HepG2 (cell line): ENCODE results near the gene SEZ6L. TPM values are rescaled to one million over a fixed set of nuclear protein-coding genes. Genes with fewer than 3 reads are reported as not detected.

Experiments used
- ATAC-seq: fragments of 200-7000 bp; cut with Tn5 transposase; 3 replicates; pipeline ENCODE4 v1.9.1; 2020; ENCODE audit warnings: mild to moderate bottlenecking, moderate library complexity
- BruUV-seq: library from RNA; stranded (reverse); fragments of 400-500 nt; replicated peaks from 2 replicates; lab custom pipeline; 2021; lab: Mats Ljungman, UMichigan
- CTCF ChIA-PET: fragments of 300-600 bp; formaldehyde crosslinking; extraction: SDS; loops from one replicate; lab custom pipeline; 2021; ENCODE audit warnings: low total read pairs, inconsistent platforms, low intra/inter-chr PET ratio; lab: Yijun Ruan, JAX
- POLR2A ChIA-PET: fragments of 350-600 bp; sonication (Branson Sonifier 250); formaldehyde crosslinking; loops from one replicate; lab custom pipeline; 2020; ENCODE audit warnings: antibody characterized with exemption, inconsistent platforms; lab: Yijun Ruan, JAX
- DNase-seq: peaks from one replicate; pipeline ENCODE4 v3.0.0-alpha.2; 2015; ENCODE audit warnings: low spot score
- FAIRE-seq: peaks from 3 replicates; lab custom pipeline; 2011; peaks lifted over from hg19 to GRCh38; lab: Jason Lieb, UNC
- H2AFZ ChIP-seq: one replicate; pipeline ENCODE4 v1.6.1; 2011; ENCODE audit warnings: low read length, inconsistent platforms
- H3K27ac ChIP-seq: fragments of 300-600 bp; 3 replicates; pipeline ENCODE4 v1.8.0; 2011; ENCODE audit warnings: mixed run types, mild to moderate bottlenecking, mixed read lengths, low read length, inconsistent platforms; ENCODE audit not compliant: insufficient read depth; ENCODE audit errors: extremely low read length
- H3K27me3 ChIP-seq, 2 experiments: fragments of 200-600 bp in 1 of 2; 2 replicates in 1 of 2; 3 replicates in 1 of 2; pipeline versions ENCODE4 v1.6.0 to v1.8.0; 2011; ENCODE audit warnings: low read length in 2 of 2, mild to moderate bottlenecking in 2 of 2, moderate library complexity in 2 of 2, inconsistent platforms in 1 of 2; ENCODE audit not compliant: insufficient read depth in 2 of 2, control insufficient read depth in 1 of 2
- H3K36me3 ChIP-seq, 2 experiments: fragments of 200-600 bp in 1 of 2; replicated peaks in 1 of 2; 2 replicates in 1 of 2; 3 replicates in 1 of 2; pipeline versions ENCODE4 v1.5.1 to v1.8.0; 2011; ENCODE audit warnings: low read length in 2 of 2, inconsistent platforms in 1 of 2; ENCODE audit not compliant: insufficient read depth in 2 of 2, control insufficient read depth in 1 of 2
- H3K4me1 ChIP-seq: 2 replicates; pipeline ENCODE4 v1.5.1; 2012; ENCODE audit warnings: low read length, inconsistent platforms; ENCODE audit not compliant: insufficient read depth
- H3K4me2 ChIP-seq: 2 replicates; pipeline ENCODE4 v1.6.0; 2011; ENCODE audit warnings: low read depth, low read length, inconsistent platforms
- H3K4me3 ChIP-seq, 3 experiments: fragments of 200-600 bp in 1 of 3; sonication (generic), shearing (Covaris generic) in 1 of 3; replicated peaks in 1 of 3; 2 replicates each; pipeline ENCODE4 v1.5.1; 2011 to 2016; ENCODE audit warnings: low read length in 3 of 3, inconsistent platforms in 2 of 3, low read depth in 2 of 3, mild to moderate bottlenecking in 2 of 3, control low read depth in 1 of 3, mixed read lengths in 1 of 3; ENCODE audit not compliant: insufficient read depth in 1 of 3
- H3K79me2 ChIP-seq: one replicate; pipeline ENCODE4 v1.6.1; 2011; ENCODE audit warnings: low read length, inconsistent platforms; ENCODE audit not compliant: insufficient read depth
- H3K9ac ChIP-seq: 2 replicates; pipeline ENCODE4 v1.6.0; 2011; ENCODE audit warnings: mild to moderate bottlenecking, low read depth, low read length, inconsistent platforms; ENCODE audit not compliant: insufficient read depth
- H3K9me3 ChIP-seq: 2 replicates; pipeline ENCODE4 v1.5.1; 2012; ENCODE audit warnings: mild to moderate bottlenecking, low read length
- H4K20me1 ChIP-seq: 2 replicates; pipeline ENCODE4 v1.6.0; 2011; ENCODE audit warnings: inconsistent platforms, mild to moderate bottlenecking, low read length, moderate library complexity; ENCODE audit not compliant: insufficient read depth
- GTF3A ChIP-seq: sonication (generic); formaldehyde crosslinking; conservative IDR thresholded peaks from 2 replicates; pipeline ENCODE4 v1.4.0; 2020; ENCODE audit warnings: mild to moderate bottlenecking, missing genetic modification reagents
- HNRNPUL1 ChIP-seq: fragments of 200-400 bp; formaldehyde crosslinking; IDR thresholded peaks from 2 replicates; pipeline ENCODE4 v1.6.1; 2017; ENCODE audit warnings: low read depth, mild to moderate bottlenecking, low read length, moderate library complexity
- KDM4B ChIP-seq: sonication (generic); formaldehyde crosslinking; IDR thresholded peaks from 2 replicates; pipeline ENCODE4 v1.4.0; 2020; ENCODE audit warnings: missing genetic modification reagents
- KLF15 ChIP-seq: sonication (generic); formaldehyde crosslinking; IDR thresholded peaks from 2 replicates; pipeline ENCODE4 v1.8.1; 2023; ENCODE audit warnings: borderline replicate concordance, mild to moderate bottlenecking, inconsistent platforms, missing genetic modification reagents, mixed read lengths
- NKX3-1 ChIP-seq: sonication (generic); formaldehyde crosslinking; IDR thresholded peaks from 2 replicates; pipeline ENCODE4 v1.5.0; 2020; ENCODE audit warnings: missing genetic modification reagents
- NPAS2 ChIP-seq: sonication (generic); formaldehyde crosslinking; IDR thresholded peaks from 2 replicates; pipeline ENCODE4 v1.8.0; 2022; ENCODE audit warnings: mild to moderate bottlenecking, missing genetic modification reagents, borderline replicate concordance
- REL ChIP-seq: sonication (generic); formaldehyde crosslinking; conservative IDR thresholded peaks from 2 replicates; pipeline ENCODE4 v1.8.0; 2022; ENCODE audit warnings: mild to moderate bottlenecking, missing genetic modification reagents, moderate library complexity
- RFXAP ChIP-seq: sonication (generic); formaldehyde crosslinking; IDR thresholded peaks from 2 replicates; pipeline ENCODE4 v1.4.0; 2020; ENCODE audit warnings: missing genetic modification reagents, borderline replicate concordance
- SETDB1 ChIP-seq: sonication (generic); formaldehyde crosslinking; IDR thresholded peaks from 2 replicates; pipeline ENCODE4 v1.5.1; 2020; ENCODE audit warnings: missing genetic modification reagents, mild to moderate bottlenecking, borderline replicate concordance
- SIX1 ChIP-seq: sonication (generic); formaldehyde crosslinking; IDR thresholded peaks from 2 replicates; pipeline ENCODE4 v1.4.0; 2020; ENCODE audit warnings: missing genetic modification reagents, borderline replicate concordance
- SRF ChIP-seq: IDR thresholded peaks from 2 replicates; pipeline ENCODE4 v1.6.1; 2011; ENCODE audit warnings: mild to moderate bottlenecking, low read depth, low read length, moderate library complexity
- TMF1 ChIP-seq: sonication (generic); formaldehyde crosslinking; IDR thresholded peaks from 2 replicates; pipeline ENCODE4 v1.8.1; 2022; ENCODE audit warnings: low read depth, missing genetic modification reagents
- TRAFD1 ChIP-seq: sonication (generic); formaldehyde crosslinking; IDR thresholded peaks from 2 replicates; pipeline ENCODE4 v1.5.1; 2020; ENCODE audit warnings: missing genetic modification reagents, mild to moderate bottlenecking, borderline replicate concordance
- ZNF615 ChIP-seq: sonication (generic); formaldehyde crosslinking; IDR thresholded peaks from 2 replicates; pipeline ENCODE4 v1.5.0; 2020; ENCODE audit warnings: mild to moderate bottlenecking, missing genetic modification reagents, borderline replicate concordance
- ZNF746 ChIP-seq: sonication (generic); formaldehyde crosslinking; IDR thresholded peaks from 2 replicates; pipeline ENCODE4 v1.8.0; 2022; ENCODE audit warnings: mild to moderate bottlenecking, missing genetic modification reagents
- ZNF839 ChIP-seq: sonication (generic); formaldehyde crosslinking; IDR thresholded peaks from 2 replicates; pipeline ENCODE4 v1.4.0; 2020; ENCODE audit warnings: missing genetic modification reagents, mild to moderate bottlenecking, borderline replicate concordance
- ZNF841 ChIP-seq: sonication (generic); formaldehyde crosslinking; IDR thresholded peaks from 2 replicates; pipeline ENCODE4 v1.8.1; 2023; ENCODE audit warnings: missing genetic modification reagents, borderline replicate concordance
- WGBS: methylation state at CpG from one replicate; pipeline ENCODE4 v1.1.6; 2017; ENCODE audit warnings: low lambda C conversion rate; 5-methylcytosine and 5-hydroxymethylcytosine counted together
- in situ Hi-C: cut with HindIII; loops from 2 replicates; pipeline ENCODE4 v1.10.0; 2017; ENCODE audit warnings: low pct_unique_long_range_greater_than_20kb; ENCODE audit not compliant: extremely low pct_ligation_motif_present
- intact Hi-C: fragments of 100-400 bp; cut with micrococcal nuclease; formaldehyde crosslinking; loops from one replicate; pipeline ENCODE4 v1.10.0; 2022; ENCODE audit not compliant: unreplicated experiment
- polyA plus RNA-seq, 8 experiments: library from polyadenylated mRNA; depleted of rRNA in 3 of 8; stranded (reverse) in 7 of 8; unstranded in 1 of 8; fragments of >200 nt; fragmentation: Illumina TruSeq in 4 of 8; extraction: Trizol in 4 of 8; gene quantifications; 2 replicates each; pipeline versions ENCODE4 v1.2.1 to v1.2.3, GENCODE V29; 2011 to 2016; ENCODE audit warnings: low read depth in 4 of 8, missing spikeins in 1 of 8, mixed read lengths in 1 of 8; ENCODE audit not compliant: insufficient read depth in 1 of 8
- total RNA-seq, 5 experiments: library from RNA; depleted of rRNA; stranded (reverse); fragments of >200 nt; fragmentation: Illumina TruSeq; extraction: Trizol; gene quantifications; 2 replicates each; pipeline ENCODE4 v1.2.3, GENCODE V29; 2016; ENCODE audit warnings: low read depth in 1 of 5
- TF ChIP-seq, protein P1 (sequence below): IDR thresholded peaks from 2 replicates; pipeline ENCODE4 v1.6.1; 2016; ENCODE audit warnings: low read depth, missing genetic modification reagents, missing compliant biosample characterization

Gene SEZ6L
- total and polyA plus RNA-seq, 2 of the 13 experiments (the other 11 are each of a cell fraction or from before 2014, with no cell fraction given), result not detected

DNA sequence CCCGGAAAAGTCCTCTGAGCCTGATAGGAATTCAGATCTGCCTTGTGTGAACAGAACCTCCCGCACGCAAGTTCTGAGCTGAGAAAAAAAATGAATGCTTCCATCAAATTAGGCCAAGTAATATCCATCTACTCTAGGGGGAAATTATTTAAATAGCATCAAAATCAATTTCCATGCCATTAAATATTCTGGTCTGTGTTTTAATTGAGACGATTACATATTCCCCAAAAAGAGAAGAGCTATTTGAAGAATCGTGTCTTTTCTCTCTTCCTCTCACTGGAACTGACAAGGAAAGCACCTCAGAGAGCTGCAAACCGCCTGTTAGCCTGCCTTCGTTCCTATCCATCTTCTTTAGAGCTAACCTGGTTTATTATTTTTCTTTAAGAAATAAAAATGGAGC, 96.0 kb downstream of the SEZ6L start:
- no peak overlapping the region for H3K27ac ChIP-seq
- TF ChIP-seq SIX1, result no peak
- TF ChIP-seq KLF15 (CRISPR knock-in tag), result no peak
- TF ChIP-seq ZNF841 (CRISPR knock-in tag), result no peak
- no peak for TF ChIP-seq GTF3A (CRISPR knock-in tag)
- TF ChIP-seq HNRNPUL1, result no peak
- TF ChIP-seq SETDB1 (CRISPR knock-in tag), result no peak
- TF ChIP-seq NKX3-1 (CRISPR knock-in tag), result no peak
- TF ChIP-seq TRAFD1 (CRISPR knock-in tag), result no peak
- TF ChIP-seq KDM4B (CRISPR knock-in tag), result no peak
- no peak for TF ChIP-seq RFXAP (CRISPR knock-in tag)
- no peak for TF ChIP-seq ZNF839 (CRISPR knock-in tag)
- TF ChIP-seq SRF, result no peak
- TF ChIP-seq, protein P1, sequence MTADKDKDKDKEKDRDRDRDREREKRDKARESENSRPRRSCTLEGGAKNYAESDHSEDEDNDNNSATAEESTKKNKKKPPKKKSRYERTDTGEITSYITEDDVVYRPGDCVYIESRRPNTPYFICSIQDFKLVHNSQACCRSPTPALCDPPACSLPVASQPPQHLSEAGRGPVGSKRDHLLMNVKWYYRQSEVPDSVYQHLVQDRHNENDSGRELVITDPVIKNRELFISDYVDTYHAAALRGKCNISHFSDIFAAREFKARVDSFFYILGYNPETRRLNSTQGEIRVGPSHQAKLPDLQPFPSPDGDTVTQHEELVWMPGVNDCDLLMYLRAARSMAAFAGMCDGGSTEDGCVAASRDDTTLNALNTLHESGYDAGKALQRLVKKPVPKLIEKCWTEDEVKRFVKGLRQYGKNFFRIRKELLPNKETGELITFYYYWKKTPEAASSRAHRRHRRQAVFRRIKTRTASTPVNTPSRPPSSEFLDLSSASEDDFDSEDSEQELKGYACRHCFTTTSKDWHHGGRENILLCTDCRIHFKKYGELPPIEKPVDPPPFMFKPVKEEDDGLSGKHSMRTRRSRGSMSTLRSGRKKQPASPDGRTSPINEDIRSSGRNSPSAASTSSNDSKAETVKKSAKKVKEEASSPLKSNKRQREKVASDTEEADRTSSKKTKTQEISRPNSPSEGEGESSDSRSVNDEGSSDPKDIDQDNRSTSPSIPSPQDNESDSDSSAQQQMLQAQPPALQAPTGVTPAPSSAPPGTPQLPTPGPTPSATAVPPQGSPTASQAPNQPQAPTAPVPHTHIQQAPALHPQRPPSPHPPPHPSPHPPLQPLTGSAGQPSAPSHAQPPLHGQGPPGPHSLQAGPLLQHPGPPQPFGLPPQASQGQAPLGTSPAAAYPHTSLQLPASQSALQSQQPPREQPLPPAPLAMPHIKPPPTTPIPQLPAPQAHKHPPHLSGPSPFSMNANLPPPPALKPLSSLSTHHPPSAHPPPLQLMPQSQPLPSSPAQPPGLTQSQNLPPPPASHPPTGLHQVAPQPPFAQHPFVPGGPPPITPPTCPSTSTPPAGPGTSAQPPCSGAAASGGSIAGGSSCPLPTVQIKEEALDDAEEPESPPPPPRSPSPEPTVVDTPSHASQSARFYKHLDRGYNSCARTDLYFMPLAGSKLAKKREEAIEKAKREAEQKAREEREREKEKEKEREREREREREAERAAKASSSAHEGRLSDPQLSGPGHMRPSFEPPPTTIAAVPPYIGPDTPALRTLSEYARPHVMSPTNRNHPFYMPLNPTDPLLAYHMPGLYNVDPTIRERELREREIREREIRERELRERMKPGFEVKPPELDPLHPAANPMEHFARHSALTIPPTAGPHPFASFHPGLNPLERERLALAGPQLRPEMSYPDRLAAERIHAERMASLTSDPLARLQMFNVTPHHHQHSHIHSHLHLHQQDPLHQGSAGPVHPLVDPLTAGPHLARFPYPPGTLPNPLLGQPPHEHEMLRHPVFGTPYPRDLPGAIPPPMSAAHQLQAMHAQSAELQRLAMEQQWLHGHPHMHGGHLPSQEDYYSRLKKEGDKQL (CRISPR knock-in tag), result no peak
- no peak for TF ChIP-seq ZNF746
- no peak for TF ChIP-seq ZNF615 (CRISPR knock-in tag)
- TF ChIP-seq NPAS2, result no peak
- no peak for TF ChIP-seq REL (CRISPR knock-in tag)
- no peak for TF ChIP-seq TMF1 (CRISPR knock-in tag)
- TF ChIP-seq, all 625 proteins: peak for 0
- Histone ChIP-seq H3K27me3 (peaks cover 0 to 2% of the 10 kb centered on the region in 2 experiments; a peak in 1 of 5 replicates), H3K4me3 (no peak overlapping the region), H3K79me2 (no peaks in the 10 kb centered on the region), H3K9me3 (no peaks in the 10 kb centered on the region), H3K4me2 (no peak overlapping the region), H3K9ac (no peak overlapping the region), H2AFZ (no peak overlapping the region), H4K20me1 (no peaks in the 10 kb centered on the region), H3K4me1 (no peaks in the 10 kb centered on the region), H3K36me3 (no peaks in the 10 kb centered on the region)
- no TSS peak for BruUV-seq
- in situ Hi-C loops (no loop called here), intact Hi-C loops (no loop called here)
- no peak for ATAC-seq
- CTCF ChIA-PET, result no interaction called here
- POLR2A ChIA-PET, result no interaction called here
- WGBS, result 21% methylated on average over 7 of the region's 7 CpGs
- FAIRE-seq, result no peak
- DNase-seq, result no peak
